Measurements from ENCODE around the gene ZW10.
A peak's percentile ranks its signal among the peaks of the same experiment; 100 is the strongest.
"Not testable (repeated sequence)": the region's sequence is repeated elsewhere in the genome, so short reads cannot be mapped to it uniquely, and the experiment has no call there.

ZW10 gene, protein sequence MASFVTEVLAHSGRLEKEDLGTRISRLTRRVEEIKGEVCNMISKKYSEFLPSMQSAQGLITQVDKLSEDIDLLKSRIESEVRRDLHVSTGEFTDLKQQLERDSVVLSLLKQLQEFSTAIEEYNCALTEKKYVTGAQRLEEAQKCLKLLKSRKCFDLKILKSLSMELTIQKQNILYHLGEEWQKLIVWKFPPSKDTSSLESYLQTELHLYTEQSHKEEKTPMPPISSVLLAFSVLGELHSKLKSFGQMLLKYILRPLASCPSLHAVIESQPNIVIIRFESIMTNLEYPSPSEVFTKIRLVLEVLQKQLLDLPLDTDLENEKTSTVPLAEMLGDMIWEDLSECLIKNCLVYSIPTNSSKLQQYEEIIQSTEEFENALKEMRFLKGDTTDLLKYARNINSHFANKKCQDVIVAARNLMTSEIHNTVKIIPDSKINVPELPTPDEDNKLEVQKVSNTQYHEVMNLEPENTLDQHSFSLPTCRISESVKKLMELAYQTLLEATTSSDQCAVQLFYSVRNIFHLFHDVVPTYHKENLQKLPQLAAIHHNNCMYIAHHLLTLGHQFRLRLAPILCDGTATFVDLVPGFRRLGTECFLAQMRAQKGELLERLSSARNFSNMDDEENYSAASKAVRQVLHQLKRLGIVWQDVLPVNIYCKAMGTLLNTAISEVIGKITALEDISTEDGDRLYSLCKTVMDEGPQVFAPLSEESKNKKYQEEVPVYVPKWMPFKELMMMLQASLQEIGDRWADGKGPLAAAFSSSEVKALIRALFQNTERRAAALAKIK

DNA sequence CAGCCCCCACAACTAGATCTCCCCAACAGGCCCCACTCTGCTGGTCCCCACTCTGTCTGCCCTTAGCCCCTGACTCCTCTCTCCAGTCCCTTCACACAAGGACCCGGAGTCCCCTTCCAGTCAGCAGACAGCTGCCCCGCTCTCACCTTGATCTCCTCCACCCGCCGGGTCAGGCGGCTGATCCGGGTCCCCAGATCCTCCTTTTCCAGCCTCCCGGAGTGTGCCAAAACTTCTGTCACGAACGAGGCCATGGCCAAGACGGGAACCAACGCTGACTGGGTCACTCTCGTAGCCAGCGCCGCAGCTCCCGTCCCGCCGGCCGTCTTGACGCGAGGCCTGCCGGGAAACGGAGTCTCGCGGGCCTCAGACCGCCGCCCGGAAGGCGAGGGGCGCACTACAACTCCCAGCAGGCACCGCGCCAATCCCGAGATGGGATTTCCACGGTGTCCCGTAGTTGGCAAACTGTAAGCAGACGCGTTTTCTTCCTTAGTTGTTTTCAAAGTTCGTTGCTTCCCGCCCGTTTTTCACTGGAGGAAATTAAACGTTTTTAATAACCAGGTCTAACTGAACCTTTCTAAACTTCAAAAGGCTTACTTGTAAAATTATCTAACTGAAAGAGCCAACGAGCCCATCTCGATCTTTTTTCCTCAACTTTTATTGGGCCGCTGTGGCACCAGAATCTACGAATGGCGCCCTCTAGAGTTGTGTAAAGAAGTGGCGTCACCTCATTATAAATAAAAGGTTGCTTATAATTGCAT, at the start of gene ZW10:
Gene ZW10, minus strand, starts transcription at position 277 of the 758 bp plus-strand sequence. Its CDS starts 26 bp downstream, at position 251.
- peak; percentile 72 for DNase-seq

DNA sequence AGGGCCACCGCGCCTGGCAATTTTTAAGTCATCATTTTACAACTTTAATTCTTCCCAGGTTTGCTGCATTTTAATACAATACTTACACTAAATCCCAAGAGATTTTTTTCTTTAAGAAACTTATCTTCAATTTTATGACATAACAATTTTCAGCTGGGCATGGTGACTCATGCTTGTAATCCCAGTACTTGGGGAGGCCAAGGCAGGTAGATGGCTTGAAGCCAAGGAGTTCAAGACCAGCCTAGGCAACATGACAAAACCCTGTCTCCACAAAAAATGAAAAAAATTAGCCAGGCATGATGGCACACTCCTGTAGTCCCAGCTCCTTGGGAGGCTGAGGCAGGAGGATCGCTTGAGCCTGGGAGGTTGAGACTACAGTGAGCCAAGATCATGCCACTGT, 44.9 kb upstream of the ZW10 start:
- no peak for DNase-seq

DNA sequence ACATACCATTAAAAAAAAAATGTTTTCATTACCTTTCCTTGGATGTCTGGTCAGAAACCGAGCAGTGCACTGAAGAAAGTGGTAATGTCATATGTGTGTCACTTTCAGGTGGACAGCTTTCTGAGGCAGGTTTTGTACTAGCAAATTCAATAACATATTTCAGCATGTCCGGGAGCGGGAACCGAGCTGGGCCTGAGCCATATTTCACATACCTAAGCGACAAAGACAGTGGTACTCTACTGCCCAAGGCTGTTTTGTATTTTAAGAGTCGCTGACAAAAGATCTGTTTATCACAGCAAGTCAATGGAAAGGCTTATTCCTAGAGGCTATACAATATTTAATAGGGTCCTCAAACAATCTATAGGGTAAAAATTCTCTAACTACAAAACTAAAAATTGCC, 44.1 kb upstream of the ZW10 start:
- no peak for DNase-seq

DNA sequence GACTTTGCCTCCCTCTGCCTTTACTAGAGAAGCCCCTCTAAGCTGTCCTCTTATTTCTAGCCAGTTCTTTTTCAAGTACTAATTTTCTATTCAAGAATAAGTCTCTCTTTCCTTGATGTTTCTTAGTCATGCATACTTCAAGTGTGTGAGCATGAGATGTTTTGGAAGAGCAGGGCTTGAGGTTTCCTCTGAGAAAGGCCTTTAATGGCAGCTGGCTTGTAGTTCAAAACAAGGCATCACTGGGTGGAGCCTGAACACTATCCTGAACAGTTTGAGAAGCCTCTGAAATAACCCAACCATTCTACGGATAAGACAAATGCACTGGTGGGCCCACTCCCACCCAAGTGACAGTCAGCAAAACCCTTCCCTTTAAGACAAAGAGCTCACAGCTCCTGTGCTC, 43.7 kb upstream of the ZW10 start:
- no peak for DNase-seq

DNA sequence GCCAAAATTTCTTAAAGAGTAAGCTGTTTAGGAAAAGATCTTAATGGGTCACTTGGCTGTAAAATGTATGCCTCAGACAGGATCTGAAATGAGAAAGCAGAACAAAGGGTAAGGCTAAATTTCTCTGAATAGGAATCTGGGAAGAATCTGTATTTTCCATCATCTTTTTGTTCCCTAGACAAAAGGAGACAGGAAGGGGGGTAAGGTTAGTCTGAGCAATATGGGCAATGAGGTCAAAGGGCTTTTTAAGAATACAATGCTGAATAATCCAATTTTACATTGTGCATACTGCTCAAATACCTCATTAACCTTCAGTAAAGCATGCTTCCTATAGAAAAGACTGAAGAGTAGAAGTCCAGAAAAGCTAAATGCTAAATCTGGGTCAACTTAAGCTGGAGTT, 40.7 kb upstream of the ZW10 start:
- DNase-seq: no peak

DNA sequence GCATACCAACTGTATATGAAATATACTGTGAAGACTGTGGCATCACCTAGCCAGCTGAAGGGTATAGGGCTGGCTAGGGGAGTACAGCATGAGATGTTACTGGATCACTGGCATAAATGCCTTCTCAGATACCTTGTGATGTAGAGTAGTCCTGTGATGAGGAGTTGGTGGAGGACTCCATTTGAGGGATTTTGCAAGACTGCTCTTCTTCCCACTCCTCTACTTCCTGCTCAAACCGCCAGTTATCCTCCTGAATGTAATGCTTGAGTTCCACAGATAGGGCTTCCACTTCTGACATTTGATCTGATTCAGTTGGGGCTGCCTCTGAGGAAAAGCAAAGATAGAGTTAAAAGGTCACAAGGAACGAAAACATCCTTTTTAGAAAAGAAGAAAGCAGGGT, 35.4 kb upstream of the ZW10 start:
- DNase-seq: no peak

DNA sequence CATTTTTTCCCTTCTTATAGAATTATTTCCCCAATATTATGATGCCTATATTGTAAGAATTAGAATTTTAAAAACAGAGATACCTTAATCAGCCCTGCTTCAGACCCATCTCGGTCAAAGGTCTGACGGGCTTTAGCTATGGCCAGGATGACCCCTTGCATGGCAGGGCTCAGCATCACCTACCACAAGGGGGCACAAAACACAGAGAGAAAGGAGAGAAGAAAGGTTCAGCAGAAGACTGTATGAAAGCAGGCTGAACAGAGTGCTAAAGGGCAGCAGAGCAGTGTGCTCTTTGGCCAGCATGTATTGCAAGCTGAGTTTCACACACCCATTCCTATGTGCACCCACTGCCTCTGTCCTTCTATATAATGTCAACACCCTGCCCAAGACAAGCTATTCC, 32.9 kb upstream of the ZW10 start:
- DNase-seq: no peak

DNA sequence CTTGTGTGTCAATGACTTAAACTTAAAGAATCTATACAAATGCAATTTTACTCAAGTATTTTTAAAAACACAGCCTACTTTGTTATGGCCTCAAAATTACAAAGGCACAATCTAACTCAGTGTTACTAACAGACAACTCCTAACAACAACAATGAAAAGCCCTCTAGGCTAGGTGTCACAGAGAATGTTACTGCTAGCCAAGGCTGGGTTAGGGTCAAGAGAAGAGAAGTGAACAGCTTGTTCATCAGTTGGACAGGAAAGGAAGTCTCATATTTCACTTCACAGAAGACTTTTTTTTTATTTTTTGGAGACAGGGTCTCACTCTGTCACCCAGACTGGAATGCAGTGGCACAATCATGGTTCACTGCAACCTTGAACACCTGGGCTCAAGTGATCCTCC, 32.1 kb upstream of the ZW10 start:
- DNase-seq: no peak

DNA sequence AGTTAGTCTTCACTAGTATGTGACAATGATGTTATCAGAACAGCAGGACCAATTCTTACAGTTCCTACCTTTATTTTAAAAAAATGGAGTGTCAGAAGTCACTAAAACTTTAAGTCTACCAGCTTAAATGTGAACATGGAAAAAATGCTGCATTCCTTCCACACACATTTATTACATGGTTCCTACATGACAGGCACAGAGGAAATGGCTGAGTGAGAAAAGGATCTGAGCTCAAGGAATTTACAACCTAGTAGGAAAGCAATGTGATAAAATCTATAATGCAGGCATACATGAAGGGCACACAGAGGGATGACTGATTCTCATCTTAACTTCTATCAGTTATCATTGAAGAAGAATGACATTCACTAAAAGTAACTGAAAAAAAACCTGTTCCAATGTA, 29.1 kb upstream of the ZW10 start:
- no peak for DNase-seq

DNA sequence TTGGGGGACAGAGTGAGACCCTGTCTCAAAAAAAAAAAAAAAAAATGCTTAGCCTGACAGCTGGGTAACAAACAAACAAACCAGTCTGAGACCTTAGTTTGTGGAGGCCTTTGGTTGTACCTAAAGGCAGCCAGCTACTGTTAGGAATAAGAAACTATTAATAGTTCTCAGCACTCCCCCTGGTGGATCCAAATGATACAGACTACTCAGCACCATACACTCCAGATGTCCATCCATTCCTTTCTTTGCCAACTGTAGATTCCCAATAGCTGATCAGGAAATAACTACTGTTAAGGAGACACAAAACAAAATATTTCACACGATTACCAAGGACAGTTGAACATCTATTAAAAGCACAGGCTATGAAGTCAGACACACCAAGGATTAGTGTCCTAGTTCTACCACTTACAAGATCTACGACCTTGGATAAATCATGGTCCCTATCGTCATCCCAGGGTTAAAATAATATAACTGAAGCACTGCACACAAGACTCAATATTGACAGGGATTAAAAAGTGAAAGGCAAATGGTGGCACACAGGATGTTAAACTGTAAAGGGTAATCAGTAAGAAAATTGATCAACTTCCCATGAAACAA, 23.3 kb upstream of the ZW10 start:
- no peak for DNase-seq

DNA sequence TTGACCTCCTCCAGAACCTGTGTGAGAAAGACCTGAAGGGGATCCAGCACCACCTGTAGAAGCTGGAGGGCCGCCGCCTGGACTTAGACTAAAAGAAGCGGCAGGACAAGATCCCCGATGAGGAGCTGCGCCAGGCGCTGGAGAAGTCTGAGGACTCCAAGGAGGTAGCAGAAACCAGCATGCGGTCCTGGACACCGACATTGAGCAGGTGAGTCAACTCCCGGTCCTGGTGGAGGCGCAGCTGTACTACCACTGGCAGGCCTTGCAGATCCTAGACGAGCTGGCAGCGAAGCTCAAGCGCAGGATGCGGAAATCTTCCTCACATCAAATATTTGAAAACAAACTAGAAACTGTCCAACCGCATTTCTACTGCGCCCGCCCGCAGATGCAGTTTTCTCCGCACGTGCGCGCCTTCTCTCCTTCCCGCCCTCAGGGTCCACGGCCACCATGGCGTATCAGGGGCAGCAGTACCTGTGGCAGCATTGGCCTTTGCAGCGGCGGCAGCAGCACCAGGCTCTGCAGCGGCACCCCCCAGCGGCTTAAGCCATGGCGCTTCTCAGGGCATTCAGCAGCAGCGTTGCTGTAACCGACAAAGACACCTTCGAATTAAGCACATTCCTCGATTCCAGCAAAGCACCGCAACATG, 16.3 kb upstream of the ZW10 start:
- no peak for DNase-seq

DNA sequence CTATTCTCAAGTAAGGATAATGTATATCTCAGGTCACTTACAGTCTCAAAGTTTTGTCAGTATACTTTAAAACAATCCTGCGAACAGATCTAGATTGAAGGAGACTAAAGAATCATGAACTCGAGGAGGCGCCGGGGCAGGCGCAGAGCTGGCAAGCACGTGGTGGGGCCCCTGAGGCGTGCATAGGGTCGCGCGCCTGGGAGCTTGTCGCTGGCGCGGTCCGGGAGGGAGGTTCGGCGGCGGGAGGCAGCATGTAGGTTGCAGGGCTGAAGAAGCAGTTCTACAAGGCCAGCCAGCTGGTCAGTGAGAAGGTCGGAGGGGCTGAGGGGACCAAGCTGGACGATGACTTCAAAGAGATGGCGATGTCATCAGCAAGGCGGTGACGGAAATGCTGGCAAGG, 15.5 kb upstream of the ZW10 start:
- DNase-seq: not testable (repeated sequence)

DNA sequence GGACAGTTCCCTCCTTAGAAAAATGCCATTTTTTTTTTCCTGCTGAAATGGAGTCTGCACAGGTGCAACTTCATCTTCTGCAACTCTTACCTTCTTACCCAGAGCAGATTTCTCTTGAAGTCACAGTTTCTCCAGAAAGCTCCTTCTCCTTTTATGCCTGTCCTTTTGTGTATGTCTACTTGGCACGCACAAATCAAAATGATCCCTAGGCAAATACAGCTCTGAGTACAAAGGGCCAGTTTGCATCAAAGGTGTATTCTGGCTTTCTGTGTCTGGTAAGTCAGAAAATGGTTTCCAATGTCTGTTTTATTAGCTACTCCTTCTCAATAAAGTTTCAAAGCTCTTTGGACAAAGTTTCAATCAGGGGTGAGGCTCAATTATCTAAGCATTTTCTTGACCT, 8.6 kb upstream of the ZW10 start:
- DNase-seq: no peak

DNA sequence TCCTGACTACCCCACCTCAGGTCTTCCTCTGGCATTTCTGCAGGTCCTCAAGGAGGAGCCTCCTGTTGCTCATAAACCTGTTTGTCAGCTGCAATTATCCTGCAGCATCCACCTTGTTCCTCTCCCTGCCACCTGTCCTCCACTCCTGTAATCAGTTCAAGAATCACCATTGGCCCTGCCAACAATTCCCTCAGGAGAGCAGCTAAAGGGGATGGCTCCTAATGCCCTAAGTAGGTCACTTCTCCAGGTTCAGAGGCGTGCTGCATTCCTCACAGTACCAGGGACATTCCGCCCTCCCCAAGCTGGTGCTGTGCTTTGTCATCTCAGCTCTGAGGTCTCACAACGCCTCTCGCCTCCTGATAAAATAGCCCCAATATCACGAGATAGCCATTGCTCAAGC, 8.2 kb upstream of the ZW10 start:
- DNase-seq: no peak

DNA sequence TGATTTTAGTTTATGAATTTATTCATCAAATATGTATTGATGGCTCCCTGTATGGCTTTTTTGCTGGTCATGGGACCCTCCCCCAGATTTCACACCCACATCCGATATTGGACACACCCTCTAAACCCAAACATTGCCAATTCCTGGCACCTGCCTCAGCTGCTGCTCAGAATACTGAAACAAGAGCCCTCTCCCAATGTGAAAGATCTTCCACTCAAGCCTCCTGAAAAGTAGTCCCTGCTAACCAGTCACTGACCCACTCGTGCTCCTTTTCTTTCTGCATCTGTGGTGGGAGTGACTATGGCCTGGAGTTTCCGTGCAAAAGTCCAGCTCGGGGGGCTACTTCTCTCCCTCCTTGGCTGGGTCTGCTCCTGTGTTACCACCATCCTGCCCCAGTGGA, 6.0 kb upstream of the ZW10 start, which contains the start of gene CLDN25:
Gene CLDN25, plus strand, starts transcription at position 301 of the 400 bp plus-strand sequence. Its CDS starts 0 bp downstream, at position 301.
- DNase-seq: no peak

DNA sequence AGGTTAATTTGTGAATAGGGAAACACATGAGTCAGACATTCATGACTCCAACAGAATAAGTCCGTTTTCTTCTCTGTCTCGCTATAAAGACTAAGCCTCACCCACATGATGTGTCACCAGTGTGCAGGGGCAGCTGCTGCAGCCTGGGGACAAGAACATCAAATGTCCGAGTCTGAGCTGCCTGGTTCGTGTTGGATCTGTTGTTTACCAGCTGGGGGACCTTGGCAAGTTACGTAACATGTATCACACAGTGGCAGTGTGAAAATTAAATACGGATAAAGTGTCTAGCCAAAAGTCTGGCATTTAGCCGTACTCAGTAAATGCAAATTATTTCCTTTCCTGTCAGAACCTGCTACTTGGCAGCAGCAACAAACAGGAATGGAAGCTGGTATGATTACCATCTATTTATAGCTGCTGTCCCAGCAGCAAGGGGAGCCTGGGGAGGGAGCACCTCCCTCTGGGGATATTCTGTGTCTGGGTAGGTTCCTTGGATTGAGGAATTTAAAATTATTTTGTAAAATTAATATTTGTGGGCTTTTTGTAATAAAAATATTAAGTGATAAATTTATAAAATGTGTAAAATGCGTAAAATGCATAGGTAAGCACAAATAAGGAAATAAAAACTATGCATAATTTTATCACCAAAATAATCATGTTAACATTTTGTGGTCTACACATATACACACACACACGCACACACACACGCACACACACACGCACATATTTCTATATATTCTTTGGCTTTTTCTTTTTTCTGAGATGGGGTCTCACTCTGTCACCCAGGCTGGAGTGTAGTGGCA, 4.8 kb upstream of the ZW10 start:
- no peak for DNase-seq

DNA sequence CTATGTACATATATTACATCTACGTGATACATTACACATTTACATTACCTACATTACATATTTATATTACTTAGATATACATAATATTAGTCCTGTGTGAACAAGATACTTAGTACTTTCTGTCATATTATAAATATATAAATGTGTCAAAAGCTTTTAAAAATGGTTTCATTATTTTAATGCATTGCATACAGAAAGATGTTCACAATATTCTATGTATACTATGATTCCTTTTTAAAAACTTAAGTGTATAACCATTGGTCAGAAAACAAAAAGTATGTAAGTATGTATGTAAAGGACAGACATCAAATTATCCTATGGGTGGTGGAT, 647 bp upstream of the ZW10 start:
- no peak for DNase-seq

DNA sequence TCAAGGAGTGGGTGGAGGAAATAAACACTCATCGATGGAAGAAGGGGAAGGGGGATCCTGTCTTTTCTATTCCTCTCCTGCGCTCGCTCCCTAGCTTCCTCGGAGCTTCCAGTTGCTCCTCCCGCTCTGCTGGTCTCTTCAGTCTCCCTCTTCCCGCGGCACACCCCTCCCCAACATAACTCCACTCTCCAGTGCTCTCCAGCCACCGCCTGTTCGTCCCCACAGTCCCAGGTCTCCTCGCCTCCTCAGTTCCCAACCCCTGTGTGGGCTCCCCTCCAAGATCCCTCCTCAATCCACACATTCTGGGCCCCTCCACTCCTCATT, 438 bp downstream of the ZW10 start:
- no peak for DNase-seq

DNA sequence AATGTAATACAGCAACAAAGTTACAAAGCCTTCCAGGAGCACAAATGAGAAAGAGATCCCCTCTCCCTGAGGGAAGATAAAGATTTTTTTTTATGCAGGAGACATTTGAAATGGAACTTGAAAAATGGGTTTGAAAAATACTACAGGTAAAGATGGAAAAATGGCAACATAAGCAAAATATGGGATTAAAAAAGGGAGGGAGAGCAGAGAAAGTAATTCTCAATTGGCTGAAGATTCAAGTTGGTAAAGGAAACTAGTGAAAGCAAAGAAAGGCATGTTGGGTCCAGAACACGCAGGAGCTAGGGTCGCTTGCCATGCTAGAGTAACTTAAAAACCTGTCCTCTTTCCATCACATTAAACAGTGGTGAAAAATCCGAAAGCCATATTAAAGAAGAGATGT, 1.5 kb downstream of the ZW10 start:
- DNase-seq: no peak

DNA sequence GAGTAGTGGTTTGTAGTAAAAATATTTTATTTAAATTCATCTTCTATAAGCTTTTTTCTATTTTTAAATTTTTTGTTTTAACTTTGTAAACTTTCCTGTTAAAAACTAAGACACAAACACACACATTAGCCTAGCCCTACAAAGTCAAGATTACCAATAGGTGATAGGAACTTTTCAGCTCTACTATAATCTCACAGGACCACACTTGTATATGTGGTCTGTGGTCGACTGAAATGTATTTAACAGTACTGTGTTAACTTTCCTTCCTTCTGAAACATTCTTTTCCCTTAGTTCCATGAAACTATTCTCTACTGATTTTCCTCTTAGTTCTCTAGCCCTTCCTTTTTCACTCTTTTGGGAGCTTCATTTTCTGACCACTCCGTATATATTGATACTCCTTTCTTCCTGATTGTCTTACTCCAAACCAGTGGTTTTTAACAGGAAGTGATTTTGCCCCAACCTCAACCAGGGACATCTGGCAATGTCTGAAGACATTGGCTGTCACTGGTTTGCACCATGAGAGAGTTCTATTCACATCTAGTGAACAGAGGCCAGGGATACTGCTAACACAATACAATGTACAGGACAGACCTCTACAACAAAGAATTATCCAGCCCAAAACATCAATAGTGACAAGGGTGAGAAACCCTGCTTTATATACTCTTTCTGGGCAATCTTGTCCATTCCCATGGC, 8.8 kb downstream of the ZW10 start:
- no peak for DNase-seq

DNA sequence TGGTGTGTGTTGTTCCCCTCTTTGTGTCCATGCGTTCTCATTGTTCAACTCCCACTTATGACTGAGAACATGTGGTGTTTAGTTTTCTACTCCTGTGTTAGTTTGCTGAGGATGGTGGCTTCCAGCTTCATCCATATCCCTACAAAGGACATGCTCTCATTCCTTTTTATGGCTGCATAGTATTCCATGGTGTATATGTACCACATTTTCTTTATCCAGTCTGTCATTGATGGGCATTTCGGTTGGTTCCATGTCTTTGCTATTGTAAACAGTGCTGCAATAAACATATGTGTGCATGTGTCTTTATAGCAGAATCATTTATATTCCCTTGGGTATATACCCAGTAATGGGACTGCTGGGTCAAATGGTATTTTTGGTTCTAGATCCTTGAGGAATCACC, 10.5 kb downstream of the ZW10 start:
- not testable (repeated sequence) for DNase-seq

Measured in NCI-H1436 treated with DMSO at 0.1 percent for 48 hours (cell line).